HepG2 (cell line): ENCODE results near the gene PKM. TPM values are rescaled to one million over a fixed set of nuclear protein-coding genes. Genes with fewer than 3 reads are reported as not detected.

ENCODE experiments used
- AKNA ChIP-seq: sonication (generic); formaldehyde crosslinking; IDR thresholded peaks from 2 replicates; pipeline ENCODE4 v1.4.0; 2020; ENCODE audit warnings: missing genetic modification reagents, borderline replicate concordance
- ATRX ChIP-seq: sonication (generic); formaldehyde crosslinking; IDR thresholded peaks from 2 replicates; pipeline ENCODE4 v1.4.0; 2020; ENCODE audit warnings: missing genetic modification reagents, borderline replicate concordance
- BCL3 ChIP-seq: sonication (generic); formaldehyde crosslinking; IDR thresholded peaks from 2 replicates; pipeline ENCODE4 v1.5.1; 2020; ENCODE audit warnings: mild to moderate bottlenecking, missing genetic modification reagents, moderate library complexity
- ELF3 ChIP-seq: IDR thresholded peaks from 2 replicates; pipeline ENCODE4 v1.6.1; 2016; ENCODE audit warnings: missing genetic modification reagents, missing compliant biosample characterization
- HINFP ChIP-seq: sonication (generic); formaldehyde crosslinking; IDR thresholded peaks from 2 replicates; pipeline ENCODE4 v1.4.0; 2020; ENCODE audit warnings: low read depth, mild to moderate bottlenecking, missing genetic modification reagents
- MAZ ChIP-seq, 2 experiments: sonication (generic) in 1 of 2; formaldehyde crosslinking in 1 of 2; IDR thresholded peaks; 2 replicates each; pipeline versions ENCODE4 v1.5.0 to v1.6.1; 2012 to 2020; ENCODE audit warnings: low read depth in 2 of 2, mild to moderate bottlenecking in 2 of 2, borderline replicate concordance in 1 of 2, improper control_type of control experiment in 1 of 2, low read length in 1 of 2, missing genetic modification reagents in 1 of 2, moderate library complexity in 1 of 2
- THAP9 ChIP-seq: sonication (generic); formaldehyde crosslinking; IDR thresholded peaks from 2 replicates; pipeline ENCODE4; 2020; ENCODE audit warnings: missing genetic modification reagents, mild to moderate bottlenecking, borderline replicate concordance
- ZBTB8A ChIP-seq: sonication (generic); formaldehyde crosslinking; IDR thresholded peaks from 2 replicates; pipeline ENCODE4 v1.4.0; 2020; ENCODE audit warnings: mild to moderate bottlenecking, low read depth, missing genetic modification reagents, borderline replicate concordance
- ZHX1 ChIP-seq: sonication (generic); formaldehyde crosslinking; IDR thresholded peaks from 2 replicates; pipeline ENCODE4 v1.8.1; 2022; ENCODE audit warnings: low read depth, mild to moderate bottlenecking, missing genetic modification reagents
- ZKSCAN1 ChIP-seq: fragments of 150-350 bp; IDR thresholded peaks from 2 replicates; pipeline ENCODE4 v1.6.1; 2014; ENCODE audit warnings: low read length
- ZNF543 ChIP-seq: sonication (generic); formaldehyde crosslinking; IDR thresholded peaks from 2 replicates; pipeline ENCODE4 v1.4.0; 2020; ENCODE audit warnings: mild to moderate bottlenecking, missing genetic modification reagents
- polyA plus RNA-seq, 8 experiments: library from polyadenylated mRNA; depleted of rRNA in 3 of 8; stranded (reverse) in 7 of 8; unstranded in 1 of 8; fragments of >200 nt; fragmentation: Illumina TruSeq in 4 of 8; extraction: Trizol in 4 of 8; gene quantifications; 2 replicates each; pipeline versions ENCODE4 v1.2.1 to v1.2.3, GENCODE V29; 2011 to 2016; ENCODE audit warnings: low read depth in 4 of 8, missing spikeins in 1 of 8, mixed read lengths in 1 of 8; ENCODE audit not compliant: insufficient read depth in 1 of 8
- total RNA-seq, 5 experiments: library from RNA; depleted of rRNA; stranded (reverse); fragments of >200 nt; fragmentation: Illumina TruSeq; extraction: Trizol; gene quantifications; 2 replicates each; pipeline ENCODE4 v1.2.3, GENCODE V29; 2016; ENCODE audit warnings: low read depth in 1 of 5

Gene PKM
- total and polyA plus RNA-seq, 2 of the 13 experiments (the other 11 are each of a cell fraction or from before 2014, with no cell fraction given) = 488 to 780 TPM

- TF ChIP-seq AKNA (CRISPR knock-in tag) (no peak), BCL3 (CRISPR knock-in tag) (no peak), ZKSCAN1 (no peak), MAZ (IDR thresholded peaks at IDR 0.05; ENCODE audit: borderline replicate concordance, low read depth, low read length) (no peak), MAZ (CRISPR knock-in tag; IDR thresholded peaks at IDR 0.05; ENCODE audit: low read depth) (no peak), ZNF543 (CRISPR knock-in tag) (no peak), ELF3 (0 out of 2 replicates have a peak, but pooled peaks have one; percentile 48), ZHX1 (no peak), ZBTB8A (CRISPR knock-in tag) (no peak), THAP9 (CRISPR knock-in tag) (no peak), HINFP (CRISPR knock-in tag) (0 out of 2 replicates have a peak, but pooled peaks have one; percentile 38), ATRX (CRISPR knock-in tag) (no peak)
Observed at GRCh38 chr15:72199721-72200212, 31.2 kb downstream of the PKM start (continued).
